HEK293T (cell line): ENCODE data around the gene DHRS12.

ENCODE experiments used
- CTCF ChIA-PET: fragments of 350-600 bp; formaldehyde crosslinking; extraction: SDS; loops from one replicate; lab custom pipeline; 2021; ENCODE audit warnings: antibody characterized with exemption, inconsistent platforms; lab: Yijun Ruan, JAX
- POLR2A ChIA-PET: fragments of 350-600 bp; formaldehyde crosslinking; extraction: SDS; loops from one replicate; lab custom pipeline; 2020; ENCODE audit warnings: antibody characterized with exemption, inconsistent platforms; lab: Yijun Ruan, JAX
- DNase-seq: peaks from one replicate; pipeline ENCODE4 v3.0.0; 2012; ENCODE audit warnings: mixed read lengths; ENCODE audit errors: extremely low spot score
- ARNT ChIP-seq: fragments of 450-650 bp; IDR thresholded peaks from 2 replicates; pipeline ENCODE4 v1.6.1; 2017; ENCODE audit warnings: mild to moderate bottlenecking
- BHLHE40 ChIP-seq: fragments of 450-650 bp; IDR thresholded peaks from 2 replicates; pipeline ENCODE4 v1.6.1; 2016; ENCODE audit warnings: mild to moderate bottlenecking, moderate library complexity, borderline replicate concordance
- CTBP1 ChIP-seq: fragments of 450-650 bp; IDR thresholded peaks from 2 replicates; pipeline ENCODE4 v1.6.1; 2016; ENCODE audit warnings: borderline replicate concordance
- ELF4 ChIP-seq: fragments of 450-650 bp; IDR thresholded peaks from 2 replicates; pipeline ENCODE4 v1.6.1; 2017; ENCODE audit warnings: antibody characterized with exemption
- FOXA1 ChIP-seq: fragments of 450-650 bp; IDR thresholded peaks from 2 replicates; pipeline ENCODE4 v1.6.1; 2016; ENCODE audit warnings: mild to moderate bottlenecking
- FOXK2 ChIP-seq: fragments of 450-650 bp; IDR thresholded peaks from 2 replicates; pipeline ENCODE4 v1.6.1; 2016; ENCODE audit warnings: mild to moderate bottlenecking
- FOXM1 ChIP-seq: fragments of 450-650 bp; IDR thresholded peaks from 2 replicates; pipeline ENCODE4 v1.6.1; 2017; ENCODE audit warnings: mild to moderate bottlenecking, borderline replicate concordance
- HDGF ChIP-seq: fragments of 450-650 bp; IDR thresholded peaks from 2 replicates; pipeline ENCODE4 v1.6.1; 2017; ENCODE audit warnings: antibody characterized with exemption, borderline replicate concordance
- L3MBTL2 ChIP-seq: fragments of 450-650 bp; conservative IDR thresholded peaks from 2 replicates; pipeline ENCODE4 v1.6.1; 2016; ENCODE audit warnings: mild to moderate bottlenecking
- LEF1 ChIP-seq: fragments of 450-650 bp; IDR thresholded peaks from 2 replicates; pipeline ENCODE4 v1.6.1; 2017; ENCODE audit warnings: mild to moderate bottlenecking, borderline replicate concordance
- NFRKB ChIP-seq: fragments of 450-650 bp; IDR thresholded peaks from 2 replicates; pipeline ENCODE4 v1.6.1; 2016; ENCODE audit warnings: mild to moderate bottlenecking, moderate library complexity
- SP1 ChIP-seq: fragments of 450-650 bp; IDR thresholded peaks from 2 replicates; pipeline ENCODE4 v1.6.1; 2017
- SUZ12 ChIP-seq: fragments of 450-650 bp; IDR thresholded peaks from 2 replicates; pipeline ENCODE4 v1.6.1; 2016; ENCODE audit warnings: mild to moderate bottlenecking
- TARDBP ChIP-seq: fragments of 450-650 bp; IDR thresholded peaks from 2 replicates; pipeline ENCODE4 v1.6.1; 2016
- ZNF384 ChIP-seq: fragments of 450-650 bp; IDR thresholded peaks from 2 replicates; pipeline ENCODE4 v1.6.1; 2016
- TF ChIP-seq, protein P1 (sequence below): fragments of 450-650 bp; IDR thresholded peaks from 2 replicates; pipeline ENCODE4 v1.6.1; 2016

DHRS12 gene

DNA sequence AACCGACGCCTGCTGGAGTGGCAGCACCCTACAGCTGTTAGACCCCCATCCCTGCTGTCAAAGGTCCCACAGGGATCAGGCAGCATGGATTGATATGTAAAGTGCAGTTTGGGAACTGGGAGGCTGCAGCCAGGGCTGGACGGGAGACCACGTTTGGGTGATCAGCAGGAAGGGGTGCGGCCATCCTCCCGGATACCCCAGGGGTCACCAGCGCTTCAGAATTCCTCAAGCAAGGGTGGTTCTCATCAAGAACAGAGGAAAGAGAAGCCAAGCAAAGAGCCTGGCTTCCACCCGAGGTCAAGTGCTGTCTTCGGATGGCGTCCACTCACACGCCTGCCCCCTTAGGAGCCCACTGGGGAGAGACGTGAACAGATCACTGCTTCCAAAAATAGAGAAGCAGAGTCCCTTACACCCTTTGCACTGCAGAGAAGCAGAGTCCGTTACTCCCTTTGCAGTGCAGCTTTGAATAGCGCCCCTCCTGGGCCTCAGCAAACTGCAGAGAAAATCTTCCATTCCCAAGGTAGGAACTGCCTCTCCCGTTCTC is 35.5 kb downstream of the DHRS12 start:
- no peak for DNase-seq
- ChIA-PET CTCF (interaction anchor here (1.0 kb wide), 1 partner anchor 29 kb away, joined by 3 read pairs; no protein-coding TSS in a partner anchor), POLR2A (no interaction called here)

DNA sequence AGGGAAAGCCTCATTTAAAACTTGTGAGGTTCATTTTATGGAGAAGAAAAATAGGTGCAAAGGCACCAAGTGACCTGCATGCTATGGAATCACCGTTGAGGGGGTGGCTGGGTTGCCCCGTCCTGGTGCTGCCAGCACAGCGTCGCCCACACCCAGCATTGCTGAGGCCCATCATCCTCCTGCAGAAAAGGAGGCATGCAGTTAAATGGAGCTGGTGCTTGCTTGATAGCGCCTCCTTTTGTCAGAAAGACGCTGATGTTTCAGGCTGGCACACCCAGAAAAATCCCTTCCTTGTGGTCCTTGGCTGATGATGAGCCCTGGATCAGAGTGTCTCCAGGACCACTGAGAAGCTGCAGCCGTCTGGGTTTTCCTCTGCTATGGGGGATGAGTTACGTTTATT is 36.9 kb downstream of the DHRS12 start:
- CTCF ChIA-PET, result interaction anchor here (1.1 kb wide), 1 partner anchor 10 kb away, joined by 3 read pairs; no protein-coding TSS in a partner anchor
- POLR2A ChIA-PET, result no interaction called here
- TF ChIP-seq SP1, result no peak
- TF ChIP-seq TARDBP, result no peak
- TF ChIP-seq ELF4, result no peak
- TF ChIP-seq HDGF, result no peak
- no peak for DNase-seq

More for the DNA sequence above, 35.5 kb downstream of the DHRS12 start:
- TF ChIP-seq ELF4, result no peak

DNA sequence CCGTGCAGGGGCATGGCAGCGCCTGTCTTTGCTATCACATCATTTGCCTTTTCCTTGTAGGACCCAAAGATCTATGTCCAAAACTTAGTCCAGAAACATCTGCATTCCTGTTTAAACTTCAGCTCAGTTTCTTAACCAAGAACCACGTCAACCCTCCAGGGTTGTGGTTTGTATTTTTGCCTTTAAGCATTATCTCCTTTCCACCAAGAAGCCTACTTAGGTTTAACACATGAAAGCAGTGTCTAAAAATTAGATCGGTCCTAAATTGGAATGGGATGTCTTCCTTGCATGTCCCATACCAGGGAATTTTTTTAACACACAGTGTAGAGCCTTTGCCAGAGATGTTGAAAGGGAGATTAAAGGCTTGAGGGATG is 38.8 kb downstream of the DHRS12 start:
- TF ChIP-seq FOXM1 (no peak), BHLHE40 (no peak), TARDBP (no peak), SP1 (no peak), ARNT (no peak), ELF4 (no peak), FOXA1 (no peak), SUZ12 (no peak), L3MBTL2 (no peak), NFRKB (no peak), HDGF (no peak), FOXK2 (no peak), LEF1 (no peak), ZNF384 (no peak), CTBP1 (no peak)
- TF ChIP-seq, protein P1, sequence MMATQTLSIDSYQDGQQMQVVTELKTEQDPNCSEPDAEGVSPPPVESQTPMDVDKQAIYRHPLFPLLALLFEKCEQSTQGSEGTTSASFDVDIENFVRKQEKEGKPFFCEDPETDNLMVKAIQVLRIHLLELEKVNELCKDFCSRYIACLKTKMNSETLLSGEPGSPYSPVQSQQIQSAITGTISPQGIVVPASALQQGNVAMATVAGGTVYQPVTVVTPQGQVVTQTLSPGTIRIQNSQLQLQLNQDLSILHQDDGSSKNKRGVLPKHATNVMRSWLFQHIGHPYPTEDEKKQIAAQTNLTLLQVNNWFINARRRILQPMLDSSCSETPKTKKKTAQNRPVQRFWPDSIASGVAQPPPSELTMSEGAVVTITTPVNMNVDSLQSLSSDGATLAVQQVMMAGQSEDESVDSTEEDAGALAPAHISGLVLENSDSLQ, result no peak
- no peak for DNase-seq
- CTCF ChIA-PET, result no interaction called here
- POLR2A ChIA-PET, result no interaction called here

DNA sequence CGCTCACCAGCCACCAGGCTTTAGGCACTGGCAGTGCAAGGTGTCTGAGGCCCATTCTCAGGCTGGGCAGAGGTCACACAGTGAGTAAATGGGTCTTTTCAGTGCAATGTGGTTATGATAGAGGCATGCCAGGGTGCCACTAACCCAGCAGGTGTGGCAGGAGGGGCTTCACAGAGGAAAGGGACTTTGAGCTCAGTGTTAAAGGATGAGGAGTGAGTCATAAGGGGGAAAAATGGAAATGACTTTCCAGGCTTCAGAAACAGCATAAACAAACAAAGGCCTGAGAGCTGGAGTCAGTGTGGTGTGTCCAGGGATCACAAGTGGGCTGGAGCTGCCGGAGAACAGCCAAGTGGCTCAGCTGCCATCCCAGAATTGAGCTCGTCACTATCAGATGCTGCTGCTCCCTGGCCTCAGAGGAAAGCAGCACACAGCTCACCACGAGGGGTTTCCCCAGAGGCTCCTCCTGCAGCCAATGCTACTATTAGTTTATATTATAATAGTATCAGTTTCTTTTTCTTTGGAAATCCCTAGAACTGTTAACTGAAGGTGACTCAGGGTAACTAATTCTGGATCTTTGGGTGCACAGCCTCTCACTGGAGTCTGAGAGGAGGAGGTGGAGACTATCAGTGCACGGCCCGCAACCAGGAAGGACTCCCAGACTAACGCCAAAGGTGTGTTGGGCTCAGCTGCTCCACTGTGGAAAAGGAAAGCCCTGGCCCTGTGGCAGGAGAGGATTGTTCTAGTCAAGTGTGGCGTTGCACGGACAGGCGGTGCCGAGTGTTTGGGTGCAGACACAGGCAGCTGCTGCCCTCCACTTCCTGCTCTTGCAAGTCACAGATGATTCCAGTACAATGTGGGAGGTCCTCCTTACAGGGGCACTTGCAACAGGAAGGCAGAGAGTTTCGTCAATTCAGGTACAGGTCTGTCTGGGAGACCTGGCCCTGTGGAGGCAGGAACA is 39.5 kb downstream of the DHRS12 start:
- TF ChIP-seq LEF1, result no peak
- TF ChIP-seq SUZ12, result no peak
- TF ChIP-seq L3MBTL2, result no peak
- TF ChIP-seq ELF4, result no peak
- no peak for TF ChIP-seq FOXM1
- TF ChIP-seq SP1, result no peak
- TF ChIP-seq NFRKB, result no peak
- TF ChIP-seq, protein P1, result no peak
- TF ChIP-seq ARNT, result no peak
- TF ChIP-seq TARDBP, result no peak
- TF ChIP-seq FOXA1, result no peak
- no peak for TF ChIP-seq FOXK2
- ChIA-PET POLR2A (no interaction called here), CTCF (interaction anchor here (0.6 to 0.8 kb wide), 2 partner anchors 8 to 15 kb away, joined by 3 read pairs; no protein-coding TSS in a partner anchor)
- DNase-seq, result no peak

DNA sequence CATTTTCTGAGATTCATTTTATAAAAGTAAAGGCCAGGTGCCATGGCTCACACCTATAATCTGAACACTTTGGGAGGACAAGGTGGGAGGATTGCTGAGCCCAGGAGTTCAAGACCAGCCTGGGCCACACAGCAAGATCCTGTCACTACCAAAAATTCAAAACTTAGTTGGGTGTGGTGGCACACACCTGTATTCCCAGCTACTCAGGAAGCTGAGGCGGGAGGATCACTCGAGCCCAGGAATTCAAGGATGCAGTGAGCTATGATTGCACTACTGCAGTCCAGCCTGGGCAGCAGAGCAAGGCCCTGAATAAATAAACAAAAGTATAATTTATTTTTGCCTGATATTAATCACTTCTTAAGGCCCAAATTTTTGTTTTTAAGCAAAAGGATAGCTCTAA is 40.5 kb downstream of the DHRS12 start:
- ChIA-PET CTCF (interaction anchor here (0.6 kb wide), 1 partner anchor 9 kb away, joined by 3 read pairs; no protein-coding TSS in a partner anchor), POLR2A (no interaction called here)
- TF ChIP-seq FOXA1 (no peak), FOXM1 (no peak), L3MBTL2 (no peak)
- TF ChIP-seq, protein P1, result no peak
- no peak for DNase-seq

DNA sequence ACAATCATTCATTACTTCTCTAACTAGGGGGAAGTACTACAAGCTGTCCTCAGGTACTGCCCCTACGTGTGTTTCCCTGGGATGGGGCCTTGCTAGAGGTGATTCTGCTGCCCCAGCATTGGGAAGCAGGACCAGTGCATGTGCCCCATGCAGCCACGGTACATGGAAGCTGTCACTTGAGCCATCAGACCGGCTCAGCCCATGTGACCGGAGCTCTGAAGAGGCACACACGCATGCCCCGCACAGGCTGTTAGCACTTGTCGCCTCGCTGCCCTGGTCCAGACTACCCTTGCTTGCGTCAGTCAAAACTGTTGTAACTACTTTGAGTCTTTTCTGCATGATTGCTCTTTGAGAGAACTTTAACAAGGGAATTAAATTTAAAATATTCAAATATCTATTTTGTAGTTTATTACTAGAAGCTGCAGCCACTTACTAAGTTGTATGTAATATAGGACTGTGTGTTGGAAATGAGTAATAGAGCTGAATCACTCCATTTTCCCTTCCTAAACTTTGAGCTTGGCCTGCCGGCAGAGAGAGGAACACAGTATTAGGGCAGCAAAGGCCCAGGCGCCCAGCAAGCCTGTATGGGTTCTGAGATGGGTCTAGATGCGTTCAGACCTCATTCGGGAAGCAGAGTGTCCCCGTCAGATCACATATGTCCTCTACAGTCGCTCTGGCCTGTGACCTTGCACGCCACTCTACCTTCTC is 42.2 kb downstream of the DHRS12 start:
- POLR2A ChIA-PET, result no interaction called here
- no peak for DNase-seq
- TF ChIP-seq TARDBP, result no peak
- CTCF ChIA-PET, result no interaction called here
